Spleen (tissue), 7 donors: ENCODE measurements around the gene DLEC1.
"Not testable (repeated sequence)": the region's sequence is repeated elsewhere in the genome, so short reads cannot be mapped to it uniquely, and the experiment has no call there.

Source experiments
- POLR2A ChIP-seq, 3 donors: fragments of 450-650 bp; IDR thresholded peaks; one replicate each; pipeline ENCODE4 v1.5.1; 2017; ENCODE audit warnings: antibody characterized with exemption in 3 of 3, mild to moderate bottlenecking in 1 of 3
- TF ChIP-seq, protein P1 (sequence below), 11 experiments: fragments of 200-600 bp in 7 of 11; fragments of 450-650 bp in 4 of 11; sonication (generic) in 4 of 11; IDR thresholded peaks in 8 of 11; conservative IDR thresholded peaks in 3 of 11; 1 replicate in 7 of 11; 2 replicates in 4 of 11; pipeline versions ENCODE4 v1.4.0 to v1.8.0; 2016 to 2021; ENCODE audit warnings: antibody characterized with exemption in 11 of 11, inconsistent platforms in 4 of 11, mild to moderate bottlenecking in 1 of 11
- donor health status: DM: no; HTN: no; CAD: no; lungs with moderate emphysema.
- donor health status: DM: no; HTN: no; CAD: no.
- donor health status: DM: no; HTN: no; CAD: no.

DNA sequence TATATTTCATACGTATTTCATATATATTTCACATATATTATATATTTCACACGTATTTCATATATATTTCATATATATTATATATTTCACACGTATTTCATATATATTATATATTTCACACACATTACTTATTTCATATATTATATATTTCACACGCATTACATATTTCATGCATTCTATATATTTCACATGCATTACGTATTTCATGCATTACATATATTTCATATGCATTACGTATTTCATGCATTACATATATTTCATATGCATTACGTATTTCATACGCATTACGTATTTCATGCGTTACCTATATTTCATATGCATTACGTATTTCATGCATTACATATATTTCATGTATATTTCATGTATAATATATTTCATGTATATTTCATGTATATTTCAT is 121.7 kb downstream of the DLEC1 start:
- TF ChIP-seq, protein P1, sequence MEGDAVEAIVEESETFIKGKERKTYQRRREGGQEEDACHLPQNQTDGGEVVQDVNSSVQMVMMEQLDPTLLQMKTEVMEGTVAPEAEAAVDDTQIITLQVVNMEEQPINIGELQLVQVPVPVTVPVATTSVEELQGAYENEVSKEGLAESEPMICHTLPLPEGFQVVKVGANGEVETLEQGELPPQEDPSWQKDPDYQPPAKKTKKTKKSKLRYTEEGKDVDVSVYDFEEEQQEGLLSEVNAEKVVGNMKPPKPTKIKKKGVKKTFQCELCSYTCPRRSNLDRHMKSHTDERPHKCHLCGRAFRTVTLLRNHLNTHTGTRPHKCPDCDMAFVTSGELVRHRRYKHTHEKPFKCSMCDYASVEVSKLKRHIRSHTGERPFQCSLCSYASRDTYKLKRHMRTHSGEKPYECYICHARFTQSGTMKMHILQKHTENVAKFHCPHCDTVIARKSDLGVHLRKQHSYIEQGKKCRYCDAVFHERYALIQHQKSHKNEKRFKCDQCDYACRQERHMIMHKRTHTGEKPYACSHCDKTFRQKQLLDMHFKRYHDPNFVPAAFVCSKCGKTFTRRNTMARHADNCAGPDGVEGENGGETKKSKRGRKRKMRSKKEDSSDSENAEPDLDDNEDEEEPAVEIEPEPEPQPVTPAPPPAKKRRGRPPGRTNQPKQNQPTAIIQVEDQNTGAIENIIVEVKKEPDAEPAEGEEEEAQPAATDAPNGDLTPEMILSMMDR (IDR thresholded peaks at IDR 0.05 in 8 of 11, conservative IDR thresholded peaks at IDR 0.05 in 3 of 11), result not testable (repeated sequence)
- not testable (repeated sequence) for TF ChIP-seq POLR2A (IDR thresholded peaks at IDR 0.05)
